Activated T-cell treated with anti-CD3 and anti-CD28 coated beads, Interleukin-2, amount 50 U/mL, for 72 hours (primary cell): ENCODE results near the gene ZNF304. TPM values are rescaled to one million over a fixed set of nuclear protein-coding genes. Genes with fewer than 3 reads are reported as not detected.

ENCODE experiments used
- ATAC-seq, 2 donors: fragments of 150-1000 bp; cut with Tn5 transposase; replicated peaks in 1 of 2; 2 replicates each; pipeline ENCODE4 v1.10.0; 2021; ENCODE audit warnings: moderate library complexity in 2 of 2, mild to moderate bottlenecking in 1 of 2
- DNase-seq, 2 donors: peaks; one replicate each; pipeline ENCODE4 v3.0.0; 2021 to 2022; ENCODE audit warnings: mixed read lengths in 1 of 2
- H3K27ac Mint-ChIP-seq: one replicate; pipeline ENCODE4 v1.8.0; 2022; ENCODE audit warnings: mild to moderate bottlenecking, moderate library complexity, mixed read lengths
- H3K27me3 Mint-ChIP-seq: one replicate; pipeline ENCODE4 v1.8.0; 2022; ENCODE audit warnings: low read depth, mixed read lengths
- H3K36me3 Mint-ChIP-seq, 2 donors: one replicate each; pipeline ENCODE4 v1.8.0; 2022; ENCODE audit warnings: mixed read lengths in 2 of 2, mild to moderate bottlenecking in 1 of 2; ENCODE audit not compliant: insufficient read depth in 2 of 2
- H3K4me1 Mint-ChIP-seq: one replicate; pipeline ENCODE4 v1.8.0; 2022; ENCODE audit warnings: low read depth, mixed read lengths
- H3K4me3 Mint-ChIP-seq, 2 donors: one replicate each; pipeline ENCODE4 v1.8.0; 2022; ENCODE audit warnings: mild to moderate bottlenecking in 2 of 2, mixed read lengths in 2 of 2, moderate library complexity in 2 of 2
- H3K9me3 Mint-ChIP-seq, 2 donors: one replicate each; pipeline ENCODE4 v1.8.0; 2022; ENCODE audit warnings: mixed read lengths in 2 of 2
- total RNA-seq, 2 donors: library from RNA; stranded (reverse); gene quantifications; one replicate each; pipeline ENCODE4 v1.2.3, GENCODE V29; 2022

The ZNF304 gene
- total RNA-seq, result 1 to 10 TPM; 8.1 to 8.3 TPM

DNA sequence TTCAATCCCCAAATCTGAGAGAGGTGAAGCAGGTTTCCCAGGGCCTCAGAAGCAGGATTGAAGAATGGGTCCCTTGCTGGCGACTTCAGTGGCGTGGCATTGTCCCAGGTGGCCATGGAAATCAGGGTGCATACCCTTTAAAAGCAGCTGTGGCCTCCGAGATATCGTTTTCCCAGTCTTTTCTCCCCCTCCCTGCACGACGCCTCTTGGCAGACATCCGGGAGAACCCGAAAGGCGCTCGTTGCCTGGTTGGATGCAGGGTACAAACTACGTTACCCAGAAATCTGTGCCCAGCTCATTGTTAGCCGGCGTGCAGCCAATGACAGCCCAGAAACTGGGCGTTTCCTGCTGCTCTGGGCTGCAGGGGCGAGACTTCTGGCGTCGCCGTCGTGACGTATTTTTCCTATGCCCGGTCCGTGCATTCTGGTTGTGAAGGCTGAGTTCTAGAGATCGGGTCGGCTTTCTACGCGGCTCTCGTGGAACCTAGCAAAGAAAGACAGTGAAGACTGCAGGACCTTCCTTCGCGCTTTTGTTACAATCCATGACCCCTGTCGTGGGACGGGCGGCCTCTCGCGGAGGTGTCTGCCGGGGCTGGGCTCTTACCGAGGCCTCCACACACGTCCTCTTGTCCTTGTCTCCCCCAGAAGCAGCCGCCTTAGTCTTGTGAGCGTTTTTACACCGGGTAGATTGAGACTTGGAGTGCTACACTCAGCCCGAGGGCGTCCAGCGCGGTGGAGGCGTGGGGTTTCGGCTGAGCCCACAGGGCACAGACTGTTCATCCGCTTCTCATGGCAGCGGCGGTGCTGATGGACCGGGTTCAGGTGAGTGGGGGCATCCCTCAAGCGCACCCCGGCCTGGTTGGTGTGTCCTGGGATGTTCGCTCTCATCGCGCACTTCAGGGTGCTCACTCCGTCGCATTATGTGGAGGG, at the start of gene ZNF304:
ZNF304 (plus strand) TSS at position 395 of the 929 bp plus-strand sequence; CDS start at position 789, 394 bp downstream.
- peak; percentile 85 for DNase-seq
- peak within 1 kb of the TSS; percentile 98 to 99 for H3K4me3 Mint-ChIP-seq
- peak within 1 kb of the TSS; percentile 74 for H3K27ac Mint-ChIP-seq
- ATAC-seq, result peak; percentile 99 to 100
- no peaks in the 10 kb centered on the region for H3K27me3 Mint-ChIP-seq
- H3K9me3 Mint-ChIP-seq, result peaks cover 15 to 28% of the 10 kb centered on the region in 2 donors
- peaks cover 45 to 54% of the 10 kb centered on the region in 2 donors for H3K36me3 Mint-ChIP-seq
- H3K4me1 Mint-ChIP-seq, result peaks cover 36% of the 10 kb centered on the region

DNA sequence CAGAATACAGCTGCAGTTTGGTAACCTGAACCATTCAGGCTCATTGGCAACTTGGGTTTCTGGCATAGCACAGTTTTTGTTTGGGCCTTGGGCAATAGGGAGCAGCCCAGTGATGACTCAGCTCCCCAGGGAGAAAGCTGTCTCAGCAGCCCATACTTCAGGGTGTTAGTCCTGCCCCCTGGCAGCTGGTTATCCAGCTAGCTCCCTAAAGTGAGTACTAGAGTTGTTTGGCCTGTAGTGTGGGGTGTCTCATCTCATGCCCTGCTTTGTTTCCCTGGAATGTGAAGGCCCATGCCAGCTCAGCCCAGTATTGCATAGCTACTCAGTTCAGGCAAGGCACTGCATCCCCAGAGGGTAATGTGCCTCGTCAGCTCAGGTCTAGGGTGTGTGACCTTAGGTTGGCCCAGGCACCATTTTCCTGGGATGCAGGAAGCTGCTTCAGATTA, 49.0 kb upstream of the ZNF304 start:
- Mint-ChIP-seq H3K36me3 (peaks cover 29 to 57% of the 10 kb centered on the region in 2 donors), H3K4me3 (no peak overlapping the region), H3K27ac (no peak overlapping the region), H3K4me1 (peaks cover 13% of the 10 kb centered on the region), H3K27me3 (no peaks in the 10 kb centered on the region), H3K9me3 (peaks cover 11 to 12% of the 10 kb centered on the region in 2 donors)
- ATAC-seq (no peak), DNase-seq (no peak)

DNA sequence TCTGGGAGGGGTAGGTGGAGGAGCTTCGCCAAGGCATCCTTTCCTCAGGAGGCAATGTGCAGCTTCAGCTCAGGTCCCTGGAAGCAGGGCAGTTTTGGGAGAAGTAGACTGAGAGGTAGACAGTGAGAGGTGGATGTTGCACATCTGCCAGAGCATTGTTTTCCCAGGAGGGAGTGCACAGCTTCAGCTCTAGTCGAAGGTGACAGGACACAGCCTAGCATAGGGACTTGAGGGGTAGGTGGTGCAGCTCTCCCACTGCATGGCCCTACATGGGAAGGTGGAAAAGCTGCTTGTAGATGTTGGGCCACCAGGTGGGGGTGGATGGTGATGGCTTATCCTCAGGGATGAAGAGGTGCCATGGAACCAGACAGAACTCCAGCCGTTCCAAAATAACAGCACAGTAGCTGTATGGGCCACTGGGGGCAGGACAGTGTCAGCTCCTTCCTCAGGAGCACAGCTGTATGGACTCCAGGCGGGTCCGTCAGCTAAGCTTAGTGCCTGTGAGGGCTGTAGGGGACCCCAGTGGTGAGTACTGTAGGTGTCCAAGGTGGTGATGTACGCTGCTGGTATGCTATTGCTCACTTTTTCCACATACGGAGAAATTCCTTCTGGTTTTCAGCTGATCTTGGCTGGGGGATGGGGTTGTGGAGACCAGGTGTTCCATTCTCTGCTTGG, 48.2 kb upstream of the ZNF304 start:
- Mint-ChIP-seq H3K9me3 (peaks cover 7 to 8% of the 10 kb centered on the region in 2 donors), H3K4me1 (peaks cover 7% of the 10 kb centered on the region), H3K27me3 (no peaks in the 10 kb centered on the region), H3K36me3 (peaks cover 23 to 50% of the 10 kb centered on the region in 2 donors), H3K4me3 (no peak overlapping the region), H3K27ac (no peak overlapping the region)
- ATAC-seq, result no peak
- DNase-seq, result no peak

DNA sequence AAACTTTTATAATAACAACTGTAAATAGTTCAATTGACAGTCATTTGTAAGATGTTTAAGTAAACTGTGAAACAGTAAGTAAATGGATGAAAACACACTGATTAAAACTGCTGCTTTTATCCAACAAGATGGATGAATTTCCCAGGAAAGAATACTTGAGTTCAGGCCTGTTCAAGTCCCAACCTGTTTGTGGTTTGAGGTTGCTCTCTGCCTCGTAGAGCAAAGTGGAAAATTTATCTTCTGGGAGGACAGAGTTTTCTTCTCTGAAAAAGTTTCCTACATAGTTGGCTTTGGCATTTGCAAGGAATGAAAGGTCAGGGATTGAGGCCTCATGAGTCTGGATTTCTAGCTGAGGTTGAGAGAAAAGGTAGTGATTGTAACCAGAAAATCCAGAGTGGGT, 46.0 kb upstream of the ZNF304 start:
- ATAC-seq (no peak), DNase-seq (no peak)
- Mint-ChIP-seq H3K4me1 (peaks cover 4% of the 10 kb centered on the region), H3K27me3 (no peaks in the 10 kb centered on the region), H3K36me3 (peaks cover 23 to 46% of the 10 kb centered on the region in 2 donors), H3K9me3 (peaks cover 8 to 14% of the 10 kb centered on the region in 2 donors), H3K4me3 (no peak overlapping the region), H3K27ac (no peak overlapping the region)

DNA sequence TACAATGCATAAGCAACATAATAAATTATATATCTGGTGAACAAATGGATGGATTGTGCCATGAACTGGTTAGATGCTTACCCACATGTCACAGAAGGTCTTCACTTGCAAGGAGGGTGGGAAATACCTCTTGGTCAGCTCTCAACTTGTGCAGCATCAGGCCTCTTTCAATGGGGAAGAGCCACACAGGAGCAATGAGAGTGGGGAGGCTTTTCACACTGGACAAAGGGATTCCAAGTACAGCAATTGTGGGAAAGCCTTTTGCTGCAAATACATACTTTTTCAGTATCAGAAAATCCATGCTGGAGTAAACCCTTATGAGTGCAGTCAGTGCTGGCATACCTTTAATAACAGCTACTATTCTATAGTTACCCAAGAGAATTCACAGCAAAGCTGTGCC, 42.6 kb upstream of the ZNF304 start:
- Mint-ChIP-seq H3K36me3 (peaks cover 11 to 26% of the 10 kb centered on the region in 2 donors), H3K27ac (no peak overlapping the region), H3K9me3 (peaks cover 8 to 12% of the 10 kb centered on the region in 2 donors), H3K27me3 (no peaks in the 10 kb centered on the region), H3K4me3 (no peak overlapping the region), H3K4me1 (no peaks in the 10 kb centered on the region)
- no peak for DNase-seq
- no peak for ATAC-seq

DNA sequence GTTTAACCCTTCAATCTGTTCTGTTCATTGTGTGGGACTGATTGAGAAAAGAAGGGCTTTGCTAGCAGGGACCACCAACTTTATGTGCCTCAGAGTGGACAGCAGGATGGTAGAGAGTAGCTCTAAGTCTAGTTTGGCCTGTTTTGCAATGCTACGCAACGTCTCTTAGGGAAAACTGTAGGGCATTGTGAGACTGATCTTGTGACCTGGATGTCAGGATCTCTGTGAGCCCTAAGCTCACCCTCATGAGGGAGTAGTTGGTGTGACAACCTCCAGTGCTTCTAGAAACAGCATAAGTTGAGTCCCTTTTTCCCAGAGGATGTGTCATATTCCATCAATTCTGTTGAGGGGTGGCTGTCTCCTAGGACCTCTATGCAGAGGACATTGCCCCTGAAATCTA, 40.3 kb upstream of the ZNF304 start:
- DNase-seq (no peak), ATAC-seq (peak; percentile 10 to 23)
- Mint-ChIP-seq H3K27me3 (peaks cover 16% of the 10 kb centered on the region), H3K4me1 (no peaks in the 10 kb centered on the region), H3K36me3 (peaks cover 14 to 23% of the 10 kb centered on the region in 2 donors), H3K9me3 (peaks cover 8 to 20% of the 10 kb centered on the region in 2 donors), H3K4me3 (no peak overlapping the region), H3K27ac (peak overlapping the region; percentile 59)

DNA sequence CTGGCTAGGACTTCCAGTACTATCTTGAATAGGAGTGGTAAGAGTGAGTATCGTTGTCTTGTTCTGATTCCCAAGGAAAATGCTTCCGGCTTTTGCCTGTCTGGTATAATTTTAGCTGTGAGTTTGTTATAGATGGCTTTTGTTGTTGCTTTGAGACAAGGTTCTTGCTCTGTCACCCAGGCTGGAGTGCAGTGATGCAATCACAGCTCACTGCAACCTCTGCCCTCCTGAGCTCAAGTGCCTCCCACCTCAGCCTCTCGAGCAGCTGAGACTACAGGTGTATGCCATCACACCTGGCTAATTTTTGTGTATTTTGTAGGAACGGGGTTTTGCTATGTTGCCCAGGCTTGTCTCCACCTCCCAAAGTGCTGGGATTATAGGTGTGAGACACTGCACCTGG, 36.9 kb upstream of the ZNF304 start:
- Mint-ChIP-seq H3K27me3 (peaks cover 31% of the 10 kb centered on the region), H3K4me3 (no peak overlapping the region), H3K27ac (no peak overlapping the region), H3K9me3 (peaks cover 6 to 19% of the 10 kb centered on the region in 2 donors), H3K4me1 (no peaks in the 10 kb centered on the region), H3K36me3 (peaks cover 16 to 25% of the 10 kb centered on the region in 2 donors)
- ATAC-seq (no peak), DNase-seq (no peak)

DNA sequence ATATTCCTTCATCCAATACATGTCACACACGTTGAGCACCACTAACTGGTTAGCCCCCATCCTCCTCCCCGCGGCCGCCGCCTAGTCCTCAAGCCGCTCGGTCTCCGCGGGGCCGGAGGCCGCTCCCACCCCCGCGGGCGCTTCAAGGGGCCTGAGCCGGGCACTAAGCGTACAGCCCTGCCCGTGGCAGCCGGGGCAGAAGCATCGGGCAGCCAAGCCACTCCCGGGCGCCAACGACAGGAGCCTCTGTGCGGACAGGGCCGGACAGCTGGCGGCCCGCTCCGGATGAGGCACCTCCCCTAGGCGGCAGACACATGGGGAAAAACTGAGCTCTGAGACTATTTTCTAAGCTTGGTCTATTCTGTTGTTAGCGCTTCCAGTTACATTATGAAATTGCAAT, 33.6 kb upstream of the ZNF304 start:
- no peak for DNase-seq
- Mint-ChIP-seq H3K36me3 (peaks cover 23 to 30% of the 10 kb centered on the region in 2 donors), H3K4me3 (no peak overlapping the region), H3K27me3 (peaks cover 31% of the 10 kb centered on the region), H3K4me1 (peaks cover 24% of the 10 kb centered on the region), H3K9me3 (peaks cover 4 to 17% of the 10 kb centered on the region in 2 donors), H3K27ac (no peak overlapping the region)
- ATAC-seq, result no peak

DNA sequence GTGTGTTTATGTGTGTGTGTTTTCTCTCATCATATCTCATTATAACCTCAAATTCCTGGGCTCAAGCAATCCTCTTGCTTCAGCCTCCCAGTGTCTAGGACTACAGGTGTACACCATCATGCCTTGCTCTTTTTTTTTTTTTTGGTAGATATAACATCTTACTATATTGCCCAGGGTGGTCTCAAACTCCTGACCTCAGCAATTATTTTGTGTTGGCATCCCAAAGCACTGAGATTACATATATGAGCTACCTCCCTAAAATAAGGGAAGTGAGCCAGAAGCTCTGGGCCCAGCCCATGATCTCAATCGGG, 31.2 kb upstream of the ZNF304 start:
- ATAC-seq, result peak in 1 of 2 donors; percentile 1
- peak overlapping the region; percentile 97 for H3K27ac Mint-ChIP-seq
- peaks cover 36 to 51% of the 10 kb centered on the region in 2 donors for H3K36me3 Mint-ChIP-seq
- H3K9me3 Mint-ChIP-seq, result peaks cover 5 to 19% of the 10 kb centered on the region in 2 donors
- peaks cover 28% of the 10 kb centered on the region for H3K4me1 Mint-ChIP-seq
- DNase-seq, result no peak
- H3K27me3 Mint-ChIP-seq, result peaks cover 23% of the 10 kb centered on the region
- peak overlapping the region; percentile 82 to 92 for H3K4me3 Mint-ChIP-seq

DNA sequence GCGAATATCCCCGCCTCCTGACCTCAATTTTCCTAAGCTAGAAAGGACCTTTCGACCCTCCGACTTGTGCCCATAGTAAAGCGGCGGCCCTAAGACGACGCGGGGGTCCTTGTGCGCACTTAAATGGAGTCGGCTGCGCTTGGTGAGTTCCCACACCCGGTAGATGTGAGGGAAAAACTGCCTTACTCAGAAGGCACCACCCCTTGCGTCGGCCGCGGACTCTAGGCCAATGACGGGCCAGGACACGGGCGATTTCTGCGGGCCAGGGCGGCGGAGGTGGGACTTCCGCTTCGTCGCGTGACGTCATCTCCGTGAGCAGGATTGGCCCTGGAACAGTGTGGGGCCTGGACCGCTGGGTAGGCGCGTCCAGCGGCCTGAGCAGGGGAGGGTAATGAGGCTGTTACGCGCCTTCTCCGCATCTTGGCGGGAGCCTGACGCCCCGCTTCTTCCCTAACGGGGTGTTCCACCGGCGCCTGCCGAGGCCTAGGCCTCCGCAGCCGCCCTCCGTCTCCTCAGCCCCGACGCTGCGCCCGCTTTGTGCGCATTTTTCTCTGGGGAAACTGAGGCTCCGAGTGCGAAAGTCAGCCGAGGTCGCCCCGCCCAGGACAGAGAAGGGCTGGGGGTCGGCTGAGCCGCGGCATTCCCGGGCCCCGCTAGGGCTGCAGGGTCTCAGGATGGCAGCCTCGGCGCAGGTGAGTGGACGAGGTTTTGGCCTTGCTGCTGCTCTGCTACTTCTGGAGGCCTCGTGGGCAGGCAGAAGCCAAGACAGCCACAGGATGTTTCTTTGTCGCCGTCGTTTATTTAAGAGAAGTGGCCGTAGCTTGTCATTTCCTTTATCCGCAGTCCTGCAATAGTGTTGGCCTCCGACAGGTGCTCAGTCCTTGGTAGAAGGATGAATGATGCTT, 30.6 kb upstream of the ZNF304 start, which contains the start of gene ZNF543:
ZNF543 (plus strand) TSS at position 293 of the 905 bp plus-strand sequence; CDS start at position 675, 382 bp downstream.
- peak; percentile 95 to 96 for DNase-seq
- H3K4me3 Mint-ChIP-seq, result peak within 1 kb of the TSS; percentile 82 to 92
- H3K4me1 Mint-ChIP-seq, result peaks cover 28% of the 10 kb centered on the region
- H3K27me3 Mint-ChIP-seq, result peaks cover 18% of the 10 kb centered on the region
- H3K36me3 Mint-ChIP-seq, result peaks cover 38 to 51% of the 10 kb centered on the region in 2 donors
- peaks cover 7 to 19% of the 10 kb centered on the region in 2 donors for H3K9me3 Mint-ChIP-seq
- peak; percentile 98 to 99 for ATAC-seq
- H3K27ac Mint-ChIP-seq, result peak within 1 kb of the TSS; percentile 97

DNA sequence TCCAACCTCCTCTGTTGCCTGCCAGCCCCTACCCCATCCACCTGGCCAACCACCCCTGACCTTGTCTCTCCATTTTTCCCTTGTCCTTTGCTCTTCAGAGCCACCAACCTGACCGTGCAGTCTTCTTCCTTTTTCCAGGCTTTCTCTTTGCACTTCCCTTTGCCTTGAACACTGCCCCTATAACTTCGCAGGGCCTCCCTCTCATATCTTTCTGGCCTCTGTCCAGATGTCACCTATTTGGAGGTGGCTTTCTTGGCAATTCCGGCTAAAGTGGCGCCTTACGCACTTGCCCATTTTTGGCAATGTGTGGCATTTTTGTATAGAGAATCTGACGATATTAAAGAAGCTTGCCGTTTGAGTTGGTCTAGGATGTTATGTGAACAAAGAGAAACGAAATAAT, 30.0 kb upstream of the ZNF304 start:
- H3K27me3 Mint-ChIP-seq, result peaks cover 12% of the 10 kb centered on the region
- ATAC-seq (no peak), DNase-seq (no peak)
- peaks cover 42 to 53% of the 10 kb centered on the region in 2 donors for H3K36me3 Mint-ChIP-seq
- H3K9me3 Mint-ChIP-seq, result peaks cover 6 to 13% of the 10 kb centered on the region in 2 donors
- H3K4me3 Mint-ChIP-seq, result peak overlapping the region; percentile 82 to 92
- peaks cover 28% of the 10 kb centered on the region for H3K4me1 Mint-ChIP-seq
- peak overlapping the region; percentile 97 for H3K27ac Mint-ChIP-seq

DNA sequence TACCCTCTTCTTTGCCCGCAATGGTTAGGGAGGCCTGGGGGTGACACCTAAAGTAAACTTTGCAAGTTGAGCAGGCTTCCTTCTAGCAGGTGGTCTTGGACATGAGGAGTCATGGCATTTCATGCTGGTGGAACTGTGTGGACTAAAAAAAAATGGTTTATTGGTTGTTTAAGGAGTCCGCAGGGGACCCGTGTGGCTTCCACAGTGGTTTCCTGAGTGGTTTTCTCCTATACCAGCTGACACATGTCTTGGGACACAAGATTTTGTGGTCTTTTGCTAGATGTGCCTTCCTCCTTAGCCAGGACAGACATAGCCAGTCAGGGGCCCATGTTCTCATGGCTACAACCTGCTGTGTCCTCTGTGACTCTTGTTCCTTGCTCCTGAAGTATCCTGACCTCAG, 29.3 kb upstream of the ZNF304 start:
- H3K4me1 Mint-ChIP-seq, result peaks cover 28% of the 10 kb centered on the region
- peaks cover 5 to 12% of the 10 kb centered on the region in 2 donors for H3K9me3 Mint-ChIP-seq
- H3K36me3 Mint-ChIP-seq, result peaks cover 45 to 55% of the 10 kb centered on the region in 2 donors
- peak overlapping the region; percentile 82 to 92 for H3K4me3 Mint-ChIP-seq
- no peak for ATAC-seq
- H3K27ac Mint-ChIP-seq, result no peak overlapping the region
- H3K27me3 Mint-ChIP-seq, result peaks cover 5% of the 10 kb centered on the region
- no peak for DNase-seq
